Measurements from ENCODE around the gene HNRNPK. TPM values are rescaled to one million over a fixed set of nuclear protein-coding genes. Genes with fewer than 3 reads are reported as not detected.

HNRNPK gene
- total RNA-seq, 2 donors from 2014 or later, result 451 to 491 TPM

GRCh38 chr9:83986765-83987401, 6.9 kb upstream of the HNRNPK start:
- H3K9ac ChIP-seq (ENCODE audit: low read depth in 2 of 2, low read length in 2 of 2), result no peak overlapping the region
- H3K4me1 ChIP-seq, result peaks cover 3% of the 10 kb centered on the region
- H3K9me3 ChIP-seq, result no peaks in the 10 kb centered on the region

DNA sequence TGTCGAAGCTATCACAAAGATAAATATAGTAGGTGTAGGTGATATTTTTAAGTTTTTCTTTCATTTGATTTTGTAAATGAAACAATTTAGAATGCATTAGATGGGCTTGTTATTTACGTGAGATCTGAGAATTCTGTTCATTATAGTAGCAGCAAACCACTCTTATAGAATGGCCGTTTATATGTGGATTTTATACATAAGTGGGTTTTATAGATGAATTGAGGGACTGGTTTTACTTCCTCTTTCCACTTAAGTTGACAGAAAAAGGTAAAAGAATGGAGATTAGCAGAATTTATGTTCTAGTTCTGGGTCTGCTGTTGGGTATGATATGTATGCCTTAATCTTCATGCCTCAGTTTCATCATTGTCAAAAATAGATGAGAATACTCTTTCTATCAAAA, 6.2 kb upstream of the HNRNPK start:
- Histone ChIP-seq H3K4me3 (no peak overlapping the region), H3K4me1 (peaks cover 7% of the 10 kb centered on the region)
- TF ChIP-seq CTCF (IDR thresholded peaks at IDR 0.05), result no peak

More at GRCh38 chr9:83986765-83987401, 6.9 kb upstream of the HNRNPK start:
- intact Hi-C loops (cut with DNase I), result loop anchor here (10.0 kb wide), 1 partner anchor 158 kb away; no protein-coding TSS in a partner anchor
- TF ChIP-seq CTCF (IDR thresholded peaks at IDR 0.05), result no peak
- DNase-seq, result peak; percentile 81
- Histone ChIP-seq H3K36me3 (no peaks in the 10 kb centered on the region), H3K27ac (peak overlapping the region; percentile 39), H3K4me3 (no peak overlapping the region), H3K27me3 (no peaks in the 10 kb centered on the region)

GRCh38 chr9:83981126-83981871, 1.3 kb upstream of the HNRNPK start:
- H3K4me1 ChIP-seq, result peaks cover 7% of the 10 kb centered on the region
- no peaks in the 10 kb centered on the region for H3K36me3 ChIP-seq
- DNase-seq, result peak; percentile 73
- H3K27me3 ChIP-seq, result no peaks in the 10 kb centered on the region
- no peaks in the 10 kb centered on the region for H3K9me3 ChIP-seq
- no peak for TF ChIP-seq CTCF (IDR thresholded peaks at IDR 0.05)
- H3K9ac ChIP-seq (ENCODE audit: low read depth in 2 of 2, low read length in 2 of 2), result peak overlapping the region; percentile 92 to 100
- intact Hi-C loops (cut with DNase I), result loop anchor here (10.0 kb wide), 1 partner anchor 164 kb away; no protein-coding TSS in a partner anchor
- H3K4me3 ChIP-seq, result peak overlapping the region; percentile 59
- H3K27ac ChIP-seq, result peak overlapping the region; percentile 98

More for the DNA sequence above, 6.2 kb upstream of the HNRNPK start:
- H3K9ac ChIP-seq (ENCODE audit: low read depth in 2 of 2, low read length in 2 of 2), result no peak overlapping the region
- DNase-seq, result no peak
- intact Hi-C loops (cut with DNase I), result loop anchor here (10.0 kb wide), 1 partner anchor 159 kb away; no protein-coding TSS in a partner anchor
- H3K9me3 ChIP-seq, result no peaks in the 10 kb centered on the region
- H3K36me3 ChIP-seq, result no peaks in the 10 kb centered on the region
- peak overlapping the region; percentile 39 for H3K27ac ChIP-seq
- H3K27me3 ChIP-seq, result no peaks in the 10 kb centered on the region

- Histone ChIP-seq H3K4me1 (peaks cover 7% of the 10 kb centered on the region), H3K27ac (peak within 1 kb of the TSS; percentile 98), H3K9ac (ENCODE audit: low read depth in 2 of 2, low read length in 2 of 2) (peak within 1 kb of the TSS; percentile 92 to 100), H3K27me3 (no peaks in the 10 kb centered on the region), H3K36me3 (no peaks in the 10 kb centered on the region), H3K4me3 (peak within 1 kb of the TSS; percentile 59), H3K9me3 (no peaks in the 10 kb centered on the region)
- peak; percentile 100 for DNase-seq
- intact Hi-C loops (cut with DNase I), result loop anchor here (10.0 kb wide), 1 partner anchor 164 kb away; no protein-coding TSS in a partner anchor
- no peak for TF ChIP-seq CTCF (IDR thresholded peaks at IDR 0.05)
These were observed 545 bp upstream of the HNRNPK start, which contains the start of gene RMI1 for GRCh38 chr9:83980395-83981125. Gene RMI1, plus strand, starts transcription at chr9:83980805. Its CDS starts 20,182 bp downstream, at chr9:84000987.

Measured in colonic mucosa (tissue), 4 donors.